ENCODE measurements around the gene NSD1.

NSD1 gene

GRCh38 chr5:177105691-177106476 is 27.7 kb upstream of the NSD1 start:
- H3K27ac ChIP-seq: no peak overlapping the region
- TF ChIP-seq Cebpa-rat (IDR thresholded peaks at IDR 0.05): no peak
- no peak overlapping the region for H3K9ac ChIP-seq
- H3K4me1 ChIP-seq: no peaks in the 10 kb centered on the region; a peak in 1 of 20 replicates
- no peaks in the 10 kb centered on the region for H3K9me3 ChIP-seq (replicated peaks in 1 of 11)
- H3K27me3 ChIP-seq: no peaks in the 10 kb centered on the region
- H3K36me3 ChIP-seq: no peaks in the 10 kb centered on the region
- no peak overlapping the region for H3K4me3 ChIP-seq
- no peak overlapping the region for H3K4me2 ChIP-seq
- no peaks in the 10 kb centered on the region for H4K20me1 ChIP-seq

GRCh38 chr5:177107159-177107558 is 26.4 kb upstream of the NSD1 start:
- Histone ChIP-seq H3K27ac (no peak overlapping the region), H3K4me3 (no peak overlapping the region), H3K4me2 (no peak overlapping the region), H3K4me1 (no peaks in the 10 kb centered on the region; a peak in 1 of 20 replicates), H3K27me3 (no peaks in the 10 kb centered on the region), H3K9ac (no peak overlapping the region), H3K9me3 (replicated peaks in 1 of 11) (no peaks in the 10 kb centered on the region), H3K36me3 (no peaks in the 10 kb centered on the region), H4K20me1 (peaks cover 0 to 2% (median 0%) of the 10 kb centered on the region in 11 experiments; a peak in 1 of 22 replicates)
- no peak for TF ChIP-seq Cebpa-rat (IDR thresholded peaks at IDR 0.05)

GRCh38 chr5:177109810-177110209 is 23.8 kb upstream of the NSD1 start:
- Histone ChIP-seq H3K4me3 (no peak overlapping the region), H3K9ac (no peak overlapping the region), H3K27ac (no peak overlapping the region), H3K4me2 (no peak overlapping the region), H3K36me3 (no peaks in the 10 kb centered on the region), H3K9me3 (replicated peaks in 1 of 11) (no peaks in the 10 kb centered on the region), H4K20me1 (peaks cover 0 to 13% (median 0%) of the 10 kb centered on the region in 11 experiments; a peak in 1 of 22 replicates), H3K27me3 (no peaks in the 10 kb centered on the region), H3K4me1 (peaks cover 0 to 12% (median 9%) of the 10 kb centered on the region in 10 experiments; a peak in 13 of 20 replicates)
- no peak for TF ChIP-seq Cebpa-rat (IDR thresholded peaks at IDR 0.05)

GRCh38 chr5:177111720-177112394 is 21.7 kb upstream of the NSD1 start:
- no peak overlapping the region for H3K27ac ChIP-seq
- TF ChIP-seq Cebpa-rat (IDR thresholded peaks at IDR 0.05): no peak
- H4K20me1 ChIP-seq: peaks cover 0 to 13% (median 0%) of the 10 kb centered on the region in 11 experiments; a peak in 1 of 22 replicates
- no peak overlapping the region for H3K4me3 ChIP-seq
- H3K9me3 ChIP-seq (replicated peaks in 1 of 11): peaks cover 0 to 3% (median 0%) of the 10 kb centered on the region in 11 experiments; a peak in 2 of 22 replicates
- no peak overlapping the region for H3K4me2 ChIP-seq
- H3K4me1 ChIP-seq: peaks cover 0 to 16% (median 11%) of the 10 kb centered on the region in 10 experiments; a peak in 15 of 20 replicates
- no peak overlapping the region for H3K9ac ChIP-seq
- H3K36me3 ChIP-seq: no peaks in the 10 kb centered on the region
- no peaks in the 10 kb centered on the region for H3K27me3 ChIP-seq

GRCh38 chr5:177112589-177113220 is 20.9 kb upstream of the NSD1 start:
- H3K9ac ChIP-seq: no peak overlapping the region
- no peak overlapping the region for H3K27ac ChIP-seq
- peaks cover 0 to 13% (median 0%) of the 10 kb centered on the region in 11 experiments; a peak in 1 of 22 replicates for H4K20me1 ChIP-seq
- no peaks in the 10 kb centered on the region for H3K27me3 ChIP-seq
- no peak overlapping the region for H3K4me3 ChIP-seq
- no peak overlapping the region for H3K4me2 ChIP-seq
- peaks cover 0 to 10% (median 0%) of the 10 kb centered on the region in 11 experiments; a peak in 3 of 22 replicates for H3K9me3 ChIP-seq (replicated peaks in 1 of 11)
- H3K4me1 ChIP-seq: peaks cover 0 to 21% (median 11%) of the 10 kb centered on the region in 10 experiments; a peak in 16 of 20 replicates
- H3K36me3 ChIP-seq: no peaks in the 10 kb centered on the region
- TF ChIP-seq Cebpa-rat (IDR thresholded peaks at IDR 0.05): no peak

GRCh38 chr5:177113566-177114424 is 19.8 kb upstream of the NSD1 start:
- H3K4me2 ChIP-seq: peak overlapping the region in 4 of 11 experiments; percentile 13 to 66 (median 46); a peak in 5 of 22 replicates

GRCh38 chr5:177116631-177117373 is 16.8 kb upstream of the NSD1 start:
- Histone ChIP-seq H3K27ac (0 out of 22 replicates have a peak overlapping the region, but pooled peaks of 2 of the 11 experiments have one; percentile 5 to 38), H3K4me1 (peaks cover 0 to 21% (median 11%) of the 10 kb centered on the region in 10 experiments; a peak in 16 of 20 replicates), H3K27me3 (no peaks in the 10 kb centered on the region), H3K9ac (no peak overlapping the region), H3K4me3 (no peak overlapping the region), H3K4me2 (peak overlapping the region; percentile 13 to 60 (median 31); a peak in 18 of 22 replicates), H4K20me1 (peaks cover 0 to 13% (median 0%) of the 10 kb centered on the region in 11 experiments; a peak in 1 of 22 replicates), H3K36me3 (no peaks in the 10 kb centered on the region), H3K9me3 (replicated peaks in 1 of 11) (peaks cover 0 to 12% (median 0%) of the 10 kb centered on the region in 11 experiments; a peak in 3 of 22 replicates)
- TF ChIP-seq Cebpa-rat (IDR thresholded peaks at IDR 0.05): no peak

More at GRCh38 chr5:177113566-177114424, 19.8 kb upstream of the NSD1 start:
- peaks cover 0 to 13% (median 0%) of the 10 kb centered on the region in 11 experiments; a peak in 1 of 22 replicates for H4K20me1 ChIP-seq
- H3K4me1 ChIP-seq: peaks cover 0 to 21% (median 11%) of the 10 kb centered on the region in 10 experiments; a peak in 16 of 20 replicates
- H3K4me3 ChIP-seq: no peak overlapping the region
- H3K27ac ChIP-seq: peak overlapping the region in 2 of 11 experiments; percentile 23 to 44; a peak in 2 of 22 replicates
- peaks cover 0 to 12% (median 0%) of the 10 kb centered on the region in 11 experiments; a peak in 3 of 22 replicates for H3K9me3 ChIP-seq (replicated peaks in 1 of 11)
- TF ChIP-seq Cebpa-rat (IDR thresholded peaks at IDR 0.05): no peak
- no peaks in the 10 kb centered on the region for H3K27me3 ChIP-seq
- no peaks in the 10 kb centered on the region for H3K36me3 ChIP-seq
- H3K9ac ChIP-seq: peak overlapping the region in 3 of 11 experiments; percentile 5 to 33 (median 10); a peak in 1 of 22 replicates
